Measurements from ENCODE around the gene PHC2.
A peak's percentile ranks its signal among the peaks of the same experiment; 100 is the strongest.

Gene PHC2

GRCh38 chr1:33430692-33431593 lies at the start of gene PHC2:
Gene PHC2 (minus strand): TSS chr1:33431095. CDS start chr1:33375539, 55,556 bp downstream.
- peak; percentile 98 for DNase-seq

GRCh38 chr1:33477451-33477850 lies 46.6 kb upstream of the PHC2 start:
- no peak for DNase-seq

GRCh38 chr1:33473900-33474299 lies 43.0 kb upstream of the PHC2 start:
- DNase-seq, result no peak

GRCh38 chr1:33472269-33472980 lies 41.5 kb upstream of the PHC2 start, which contains the start of gene ZSCAN20:
Gene ZSCAN20 (plus strand): TSS chr1:33472645. CDS start chr1:33479289, 6,644 bp downstream.
- peak; percentile 99 for DNase-seq

- no peak for DNase-seq
Observed at GRCh38 chr1:33471416-33471815, 40.5 kb upstream of the PHC2 start.

GRCh38 chr1:33470495-33471012 lies 39.7 kb upstream of the PHC2 start:
- peak; percentile 82 for DNase-seq

- DNase-seq, result no peak
Observed at GRCh38 chr1:33469691-33470090, 38.8 kb upstream of the PHC2 start.

GRCh38 chr1:33468967-33469366 lies 38.1 kb upstream of the PHC2 start:
- DNase-seq, result no peak

- DNase-seq, result no peak
Observed at GRCh38 chr1:33468531-33468930, 37.6 kb upstream of the PHC2 start.

GRCh38 chr1:33468011-33468410 lies 37.1 kb upstream of the PHC2 start:
- no peak for DNase-seq

GRCh38 chr1:33466159-33466558 lies 35.3 kb upstream of the PHC2 start:
- DNase-seq, result no peak

GRCh38 chr1:33465316-33465715 lies 34.4 kb upstream of the PHC2 start:
- no peak for DNase-seq

GRCh38 chr1:33464552-33464951 lies 33.7 kb upstream of the PHC2 start:
- no peak for DNase-seq

- no peak for DNase-seq
Observed at GRCh38 chr1:33462405-33463164, 31.7 kb upstream of the PHC2 start.

GRCh38 chr1:33460947-33461629 lies 30.2 kb upstream of the PHC2 start:
- DNase-seq, result no peak

GRCh38 chr1:33460144-33460543 lies 29.2 kb upstream of the PHC2 start:
- no peak for DNase-seq

- DNase-seq, result no peak
Observed at GRCh38 chr1:33459691-33460090, 28.8 kb upstream of the PHC2 start.

GRCh38 chr1:33456502-33456886 lies 25.6 kb upstream of the PHC2 start:
- no peak for DNase-seq

- DNase-seq, result peak; percentile 63
Observed at GRCh38 chr1:33455539-33456501, 24.9 kb upstream of the PHC2 start.

GRCh38 chr1:33454646-33455282 lies 23.9 kb upstream of the PHC2 start:
- peak; percentile 14 for DNase-seq

- no peak for DNase-seq
Observed at GRCh38 chr1:33446590-33446989, 15.7 kb upstream of the PHC2 start.
